Measurements from ENCODE around the gene MAMDC2. TPM values are rescaled to one million over a fixed set of nuclear protein-coding genes. Genes with fewer than 3 reads are reported as not detected.
"Not testable (repeated sequence)": the region's sequence is repeated elsewhere in the genome, so short reads cannot be mapped to it uniquely, and the experiment has no call there.

Gene MAMDC2
- total RNA-seq, 2 donors from 2014 or later = 28.8 to 32.5 TPM

- TF ChIP-seq CTCF (IDR thresholded peaks at IDR 0.05) = peak in 1 of 2 donors; percentile 15
- H3K9me3 ChIP-seq = no peaks in the 10 kb centered on the region
- no peaks in the 10 kb centered on the region for H3K36me3 ChIP-seq
- H3K4me1 ChIP-seq = peaks cover 0 to 18% of the 10 kb centered on the region in 2 donors
- H3K27me3 ChIP-seq = no peaks in the 10 kb centered on the region
- H3K27ac ChIP-seq = peak overlapping the region; percentile 53 to 58
- no peak overlapping the region for H3K4me3 ChIP-seq
- peak; percentile 61 for DNase-seq (ENCODE audit: low spot score)
These were observed 185.4 kb downstream of the MAMDC2 start for GRCh38 chr9:70229026-70229425.

GRCh38 chr9:70229579-70229978 is 185.9 kb downstream of the MAMDC2 start:
- Histone ChIP-seq H3K9me3 (no peaks in the 10 kb centered on the region), H3K4me1 (peaks cover 0 to 18% of the 10 kb centered on the region in 2 donors), H3K36me3 (no peaks in the 10 kb centered on the region), H3K4me3 (no peak overlapping the region), H3K27me3 (no peaks in the 10 kb centered on the region), H3K27ac (peak overlapping the region; percentile 53 to 58)
- TF ChIP-seq CTCF (IDR thresholded peaks at IDR 0.05) = peak in 1 of 2 donors; percentile 49
- DNase-seq (ENCODE audit: low spot score) = no peak

- H3K36me3 ChIP-seq = no peaks in the 10 kb centered on the region
- no peaks in the 10 kb centered on the region for H3K9me3 ChIP-seq
- no peaks in the 10 kb centered on the region for H3K27me3 ChIP-seq
- H3K27ac ChIP-seq = no peak overlapping the region
- no peak for TF ChIP-seq CTCF (IDR thresholded peaks at IDR 0.05)
- no peak for DNase-seq (ENCODE audit: low spot score)
- peaks cover 0 to 18% of the 10 kb centered on the region in 2 donors for H3K4me1 ChIP-seq
- no peak overlapping the region for H3K4me3 ChIP-seq
These were observed 188.8 kb downstream of the MAMDC2 start for GRCh38 chr9:70232476-70232875.

GRCh38 chr9:70234208-70234607 is 190.6 kb downstream of the MAMDC2 start:
- H3K4me1 ChIP-seq; H3K27me3 ChIP-seq; H3K36me3 ChIP-seq; DNase-seq (ENCODE audit: low spot score); H3K4me3 ChIP-seq; H3K27ac ChIP-seq; H3K9me3 ChIP-seq: not testable (repeated sequence)

- H3K4me1 ChIP-seq; H3K27me3 ChIP-seq; DNase-seq (ENCODE audit: low spot score); H3K9me3 ChIP-seq; H3K27ac ChIP-seq; H3K4me3 ChIP-seq; H3K36me3 ChIP-seq: not testable (repeated sequence)
These were observed 202.3 kb downstream of the MAMDC2 start for GRCh38 chr9:70245952-70246351.

- no peak for TF ChIP-seq CTCF (IDR thresholded peaks at IDR 0.05)
- Histone ChIP-seq H3K27ac (no peak overlapping the region), H3K4me1 (no peaks in the 10 kb centered on the region), H3K4me3 (no peak overlapping the region), H3K27me3 (no peaks in the 10 kb centered on the region), H3K9me3 (no peaks in the 10 kb centered on the region), H3K36me3 (no peaks in the 10 kb centered on the region)
- no peak for DNase-seq (ENCODE audit: low spot score)
These were observed 206.6 kb downstream of the MAMDC2 start for GRCh38 chr9:70250221-70250620.

- Histone ChIP-seq H3K4me1 (peaks cover 0 to 27% of the 10 kb centered on the region in 2 donors), H3K27me3 (no peaks in the 10 kb centered on the region), H3K27ac (no peak overlapping the region), H3K9me3 (no peaks in the 10 kb centered on the region), H3K4me3 (peak overlapping the region in 1 of 2 donors; percentile 12), H3K36me3 (no peaks in the 10 kb centered on the region)
- no peak for TF ChIP-seq CTCF (IDR thresholded peaks at IDR 0.05)
- DNase-seq (ENCODE audit: low spot score) = no peak
These were observed 211.8 kb downstream of the MAMDC2 start for GRCh38 chr9:70255486-70255885.
